AG10803 (cell line): ENCODE measurements around the gene KLHL12.
A peak's percentile ranks its signal among the peaks of the same experiment; 100 is the strongest.

Experiments used
- DNase-seq: peaks from one replicate; pipeline ENCODE4 v3.0.0; 2010; ENCODE audit warnings: low read depth
- H3K4me3 ChIP-seq: 2 replicates; pipeline ENCODE4 v1.5.1; 2011; ENCODE audit warnings: mild to moderate bottlenecking, low read length, control low read depth
- TF ChIP-seq, protein P1 (sequence below): conservative IDR thresholded peaks from 2 replicates; pipeline ENCODE4 v1.5.1; 2011; ENCODE audit warnings: mild to moderate bottlenecking, low read length, control low read depth, inconsistent platforms

The KLHL12 gene

GRCh38 chr1:202888221-202888530, 38.9 kb downstream of the KLHL12 start:
- TF ChIP-seq, protein P1, sequence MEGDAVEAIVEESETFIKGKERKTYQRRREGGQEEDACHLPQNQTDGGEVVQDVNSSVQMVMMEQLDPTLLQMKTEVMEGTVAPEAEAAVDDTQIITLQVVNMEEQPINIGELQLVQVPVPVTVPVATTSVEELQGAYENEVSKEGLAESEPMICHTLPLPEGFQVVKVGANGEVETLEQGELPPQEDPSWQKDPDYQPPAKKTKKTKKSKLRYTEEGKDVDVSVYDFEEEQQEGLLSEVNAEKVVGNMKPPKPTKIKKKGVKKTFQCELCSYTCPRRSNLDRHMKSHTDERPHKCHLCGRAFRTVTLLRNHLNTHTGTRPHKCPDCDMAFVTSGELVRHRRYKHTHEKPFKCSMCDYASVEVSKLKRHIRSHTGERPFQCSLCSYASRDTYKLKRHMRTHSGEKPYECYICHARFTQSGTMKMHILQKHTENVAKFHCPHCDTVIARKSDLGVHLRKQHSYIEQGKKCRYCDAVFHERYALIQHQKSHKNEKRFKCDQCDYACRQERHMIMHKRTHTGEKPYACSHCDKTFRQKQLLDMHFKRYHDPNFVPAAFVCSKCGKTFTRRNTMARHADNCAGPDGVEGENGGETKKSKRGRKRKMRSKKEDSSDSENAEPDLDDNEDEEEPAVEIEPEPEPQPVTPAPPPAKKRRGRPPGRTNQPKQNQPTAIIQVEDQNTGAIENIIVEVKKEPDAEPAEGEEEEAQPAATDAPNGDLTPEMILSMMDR = no peak
- peak overlapping the region; percentile 86 for H3K4me3 ChIP-seq
- DNase-seq = peak; percentile 27

DNA sequence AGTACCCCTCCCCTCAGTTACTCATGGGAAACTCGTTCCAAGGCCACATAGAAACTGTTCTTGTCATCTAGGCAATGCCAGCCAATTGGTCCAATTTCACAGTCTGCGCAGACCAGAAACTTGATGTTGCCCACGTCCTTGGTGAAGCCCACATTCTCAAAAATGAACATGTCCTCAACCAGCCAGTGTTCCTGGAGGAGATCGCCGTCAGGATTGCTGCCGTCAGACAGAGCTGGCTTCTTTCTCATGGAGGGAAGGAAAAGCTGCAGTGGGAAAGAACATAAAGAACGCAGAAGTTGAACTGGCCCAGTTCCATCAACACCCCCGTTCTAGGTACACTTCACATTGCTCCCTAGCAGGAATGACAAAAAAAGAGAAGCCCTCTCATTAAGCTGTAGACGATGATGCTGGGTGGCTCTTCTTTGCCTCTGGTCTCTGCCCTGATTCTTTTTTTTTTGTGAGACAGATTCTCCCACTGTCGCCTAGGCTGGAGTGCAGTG, 46.0 kb downstream of the KLHL12 start:
- no peak overlapping the region for H3K4me3 ChIP-seq
- TF ChIP-seq, protein P1 = no peak
- no peak for DNase-seq

DNA sequence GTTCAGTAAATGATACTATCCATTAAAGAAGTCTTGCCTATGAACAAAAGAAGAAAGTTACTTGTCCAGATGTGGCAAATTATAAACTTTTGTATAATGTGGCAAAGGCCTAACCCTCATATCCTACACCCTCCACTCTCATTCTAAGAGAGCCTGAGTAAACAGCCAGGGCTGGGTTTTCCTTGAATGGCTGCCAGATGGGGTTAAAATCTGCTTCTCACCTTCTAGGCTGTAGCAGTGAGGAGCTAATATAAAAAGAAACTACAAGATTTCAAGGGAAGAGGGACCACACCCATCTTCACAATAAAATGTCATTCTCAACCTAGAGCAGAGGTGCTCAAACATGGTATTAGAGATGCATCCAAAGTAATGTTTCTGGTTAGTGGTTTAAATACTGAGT, 47.0 kb downstream of the KLHL12 start:
- no peak for DNase-seq

DNA sequence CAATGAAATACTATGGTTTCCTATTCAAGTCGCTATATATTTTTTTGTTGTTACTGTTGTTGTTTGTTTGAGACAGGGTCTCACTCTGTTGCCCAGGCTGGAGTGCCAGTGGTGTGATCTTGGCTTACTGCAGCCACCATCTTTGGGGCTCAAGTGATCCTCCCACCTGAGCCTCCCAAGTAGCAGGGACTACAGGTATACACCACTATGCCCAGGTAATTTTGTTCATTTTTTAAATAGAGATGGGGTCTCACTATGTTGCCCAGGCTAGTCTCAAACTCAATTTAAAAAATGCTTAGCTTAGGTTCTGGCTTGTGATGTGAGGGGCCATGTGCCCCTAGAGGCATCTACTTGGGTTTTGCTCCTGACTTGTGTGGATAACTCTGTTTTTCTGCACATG, 47.9 kb downstream of the KLHL12 start:
- TF ChIP-seq, protein P1 = no peak
- no peak overlapping the region for H3K4me3 ChIP-seq
- DNase-seq = no peak

More for the DNA sequence above, 47.0 kb downstream of the KLHL12 start:
- H3K4me3 ChIP-seq = no peak overlapping the region
- TF ChIP-seq, protein P1 = no peak

- H3K4me3 ChIP-seq = no peak overlapping the region
- TF ChIP-seq, protein P1 = no peak
- no peak for DNase-seq
Measured at GRCh38 chr1:202873026-202873425, 54.0 kb downstream of the KLHL12 start.

DNA sequence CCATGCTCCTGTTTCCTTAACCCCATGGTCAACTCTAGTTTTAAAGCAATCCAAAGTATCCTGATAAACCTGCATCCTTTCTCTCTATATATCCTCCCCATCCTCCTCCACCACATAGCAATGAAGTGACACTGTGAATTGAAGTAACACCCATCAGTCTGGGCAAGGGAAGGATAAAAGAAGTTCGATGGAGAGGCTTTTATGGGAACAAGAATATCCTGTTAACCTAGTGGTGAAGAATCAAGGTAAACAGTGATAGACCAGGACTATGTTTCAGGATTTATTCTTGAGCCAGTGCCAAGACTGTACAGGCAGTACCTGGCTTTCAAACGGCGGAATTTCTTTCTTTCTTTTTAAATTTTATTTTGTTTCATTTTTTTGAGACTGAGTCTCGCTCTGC, 55.7 kb downstream of the KLHL12 start:
- TF ChIP-seq, protein P1 = no peak
- DNase-seq = no peak
- H3K4me3 ChIP-seq = no peak overlapping the region

GRCh38 chr1:202862679-202863560, 64.1 kb downstream of the KLHL12 start:
- no peak overlapping the region for H3K4me3 ChIP-seq
- TF ChIP-seq, protein P1 = no peak

More at GRCh38 chr1:202862679-202863560, 64.1 kb downstream of the KLHL12 start:
- DNase-seq = no peak
